Progenitor cell of endocrine pancreas (in vitro differentiated cells): Measurements from ENCODE around the gene MACROD1. TPM values are rescaled to one million over a fixed set of nuclear protein-coding genes. Genes with fewer than 3 reads are reported as not detected.
A peak's percentile ranks its signal among the peaks of the same experiment; 100 is the strongest.

Experiments used
- DNase-seq: peaks from one replicate; pipeline ENCODE4 v3.0.0; 2021; ENCODE audit warnings: low spot score; ENCODE audit not compliant: unreplicated experiment
- H3K27ac Mint-ChIP-seq: 2 replicates; pipeline ENCODE4 v1.8.0; 2021; ENCODE audit warnings: mild to moderate bottlenecking, moderate library complexity, mixed read lengths
- H3K27me3 Mint-ChIP-seq: 2 replicates; pipeline ENCODE4 v1.8.0; 2021; ENCODE audit warnings: mixed read lengths
- H3K36me3 Mint-ChIP-seq: 2 replicates; pipeline ENCODE4 v1.8.0; 2022; ENCODE audit warnings: mixed read lengths; ENCODE audit not compliant: insufficient read depth
- H3K4me1 Mint-ChIP-seq: 2 replicates; pipeline ENCODE4 v1.8.0; 2021; ENCODE audit warnings: low read depth, mixed read lengths
- H3K4me3 Mint-ChIP-seq: 2 replicates; pipeline ENCODE4 v1.8.0; 2021; ENCODE audit warnings: low read depth, mild to moderate bottlenecking, moderate library complexity, mixed read lengths
- H3K9me3 Mint-ChIP-seq: 2 replicates; pipeline ENCODE4 v1.8.0; 2021; ENCODE audit warnings: low read depth, mixed read lengths
- total RNA-seq: library from RNA; stranded (reverse); gene quantifications from 2 replicates; pipeline ENCODE4 v1.2.1, GENCODE V29; 2021
- TF ChIP-seq, protein P1 (sequence below): fragments of 200-600 bp; sonication (generic); IDR thresholded peaks from one replicate; pipeline ENCODE4 v1.5.0; 2021; ENCODE audit warnings: antibody characterized with exemption, mild to moderate bottlenecking; ENCODE audit not compliant: unreplicated experiment

The MACROD1 gene
- total RNA-seq, 1 donor from 2014 or later: 28.0 TPM

DNA sequence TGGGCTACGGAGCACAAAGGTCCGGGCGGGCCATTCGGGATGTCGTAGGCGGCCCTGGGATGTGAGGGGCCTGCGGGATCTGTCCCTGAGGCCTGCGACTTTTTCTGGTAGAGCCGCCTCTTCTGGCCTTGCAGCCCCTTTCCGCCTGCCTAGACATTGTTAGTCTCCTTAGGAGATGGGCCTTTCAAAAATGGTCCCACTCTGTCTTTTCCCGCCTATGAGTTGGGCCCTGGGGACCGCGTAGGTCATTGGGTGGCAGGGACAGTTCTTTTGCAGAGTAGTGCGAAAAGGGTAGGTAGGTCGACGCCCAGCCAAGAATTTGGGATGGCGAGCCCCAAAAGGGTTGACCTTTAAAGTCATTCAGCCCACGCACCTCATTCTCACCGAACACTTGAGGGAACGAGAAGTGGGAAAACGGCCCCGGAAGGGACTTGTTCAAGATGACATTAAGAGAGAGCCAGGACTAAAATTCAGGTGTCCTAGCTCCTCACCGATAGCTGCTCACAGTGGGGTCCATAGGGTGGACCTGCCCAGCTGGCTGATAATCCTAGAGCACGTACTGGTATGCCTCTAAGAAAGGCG is 178.9 kb downstream of the MACROD1 start:
- Mint-ChIP-seq H3K9me3 (no peaks in the 10 kb centered on the region), H3K36me3 (peaks cover 18% of the 10 kb centered on the region), H3K27me3 (no peaks in the 10 kb centered on the region), H3K27ac (peak overlapping the region; percentile 90), H3K4me1 (peaks cover 18% of the 10 kb centered on the region), H3K4me3 (peak overlapping the region; percentile 78)
- TF ChIP-seq, protein P1, sequence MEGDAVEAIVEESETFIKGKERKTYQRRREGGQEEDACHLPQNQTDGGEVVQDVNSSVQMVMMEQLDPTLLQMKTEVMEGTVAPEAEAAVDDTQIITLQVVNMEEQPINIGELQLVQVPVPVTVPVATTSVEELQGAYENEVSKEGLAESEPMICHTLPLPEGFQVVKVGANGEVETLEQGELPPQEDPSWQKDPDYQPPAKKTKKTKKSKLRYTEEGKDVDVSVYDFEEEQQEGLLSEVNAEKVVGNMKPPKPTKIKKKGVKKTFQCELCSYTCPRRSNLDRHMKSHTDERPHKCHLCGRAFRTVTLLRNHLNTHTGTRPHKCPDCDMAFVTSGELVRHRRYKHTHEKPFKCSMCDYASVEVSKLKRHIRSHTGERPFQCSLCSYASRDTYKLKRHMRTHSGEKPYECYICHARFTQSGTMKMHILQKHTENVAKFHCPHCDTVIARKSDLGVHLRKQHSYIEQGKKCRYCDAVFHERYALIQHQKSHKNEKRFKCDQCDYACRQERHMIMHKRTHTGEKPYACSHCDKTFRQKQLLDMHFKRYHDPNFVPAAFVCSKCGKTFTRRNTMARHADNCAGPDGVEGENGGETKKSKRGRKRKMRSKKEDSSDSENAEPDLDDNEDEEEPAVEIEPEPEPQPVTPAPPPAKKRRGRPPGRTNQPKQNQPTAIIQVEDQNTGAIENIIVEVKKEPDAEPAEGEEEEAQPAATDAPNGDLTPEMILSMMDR: no peak
- no peak for DNase-seq

DNA sequence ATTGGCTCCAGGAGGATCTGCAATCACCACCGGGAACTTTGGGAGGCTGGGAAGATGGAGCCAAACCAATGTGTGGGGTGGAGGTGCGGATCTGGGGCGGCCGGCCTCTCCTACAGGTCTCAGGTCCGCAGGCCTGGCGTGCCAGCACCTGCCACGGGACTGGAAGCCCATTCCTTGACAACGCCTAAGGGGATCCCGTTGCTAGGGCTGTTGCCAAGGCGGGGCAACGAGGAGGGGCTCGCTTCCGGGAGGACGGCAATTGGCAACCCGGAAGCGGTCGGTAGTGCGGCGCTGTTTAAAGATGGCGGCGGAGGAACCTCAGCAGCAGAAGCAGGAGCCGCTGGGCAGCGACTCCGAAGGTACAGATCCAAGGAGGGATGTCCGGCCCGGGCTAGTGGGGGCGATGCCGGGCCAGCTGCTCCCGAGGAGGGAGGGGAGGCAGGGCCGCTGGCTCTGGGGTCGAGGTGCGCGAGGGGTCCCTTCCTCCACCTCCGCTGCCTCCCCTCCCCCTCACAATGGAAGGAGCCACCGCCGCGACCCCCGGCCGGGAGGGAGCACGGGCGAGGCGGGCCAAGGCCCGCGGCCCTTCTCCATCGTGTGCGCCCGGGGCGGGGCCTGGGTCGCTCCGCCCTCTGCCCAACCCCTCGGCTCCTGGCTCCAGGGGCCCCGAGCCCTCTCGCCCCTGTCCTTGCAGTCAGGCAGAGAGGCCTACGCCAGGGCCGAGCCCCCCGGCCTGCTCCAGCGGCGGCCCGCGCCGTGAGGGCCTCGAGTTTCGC is 179.6 kb downstream of the MACROD1 start, which contains the start of gene OTUB1:
TSS of gene OTUB1 (plus strand) at position 283 of the 776 bp plus-strand sequence. CDS start at position 302, 19 bp downstream.
- Mint-ChIP-seq H3K27ac (peak within 1 kb of the TSS; percentile 97), H3K27me3 (no peaks in the 10 kb centered on the region), H3K36me3 (peaks cover 13% of the 10 kb centered on the region), H3K4me1 (peaks cover 18% of the 10 kb centered on the region), H3K4me3 (peak within 1 kb of the TSS; percentile 98), H3K9me3 (no peaks in the 10 kb centered on the region)
- peak; percentile 89 for DNase-seq
- TF ChIP-seq, protein P1: no peak

DNA sequence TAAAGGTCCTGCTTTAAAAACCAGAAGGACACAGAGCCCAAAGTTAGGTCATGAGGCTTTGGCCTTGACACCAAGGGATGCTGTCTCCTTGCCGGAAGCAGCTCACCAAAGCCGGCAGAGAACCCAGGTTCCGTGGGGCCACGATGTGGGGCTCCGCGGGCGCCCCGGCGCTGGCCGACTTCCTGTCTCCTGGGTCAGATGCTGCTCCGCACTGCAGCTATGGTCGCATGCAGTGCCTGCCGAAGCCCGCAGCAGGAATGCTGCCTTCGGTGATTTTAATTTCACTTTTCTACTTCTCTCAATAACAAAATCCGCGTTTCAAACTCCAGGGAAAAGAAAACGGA is 180.1 kb downstream of the MACROD1 start:
- Mint-ChIP-seq H3K4me1 (peaks cover 18% of the 10 kb centered on the region), H3K27ac (peak overlapping the region; percentile 97), H3K27me3 (no peaks in the 10 kb centered on the region), H3K36me3 (peaks cover 10% of the 10 kb centered on the region), H3K4me3 (peak overlapping the region; percentile 98), H3K9me3 (no peaks in the 10 kb centered on the region)
- DNase-seq: no peak
- TF ChIP-seq, protein P1: no peak

DNA sequence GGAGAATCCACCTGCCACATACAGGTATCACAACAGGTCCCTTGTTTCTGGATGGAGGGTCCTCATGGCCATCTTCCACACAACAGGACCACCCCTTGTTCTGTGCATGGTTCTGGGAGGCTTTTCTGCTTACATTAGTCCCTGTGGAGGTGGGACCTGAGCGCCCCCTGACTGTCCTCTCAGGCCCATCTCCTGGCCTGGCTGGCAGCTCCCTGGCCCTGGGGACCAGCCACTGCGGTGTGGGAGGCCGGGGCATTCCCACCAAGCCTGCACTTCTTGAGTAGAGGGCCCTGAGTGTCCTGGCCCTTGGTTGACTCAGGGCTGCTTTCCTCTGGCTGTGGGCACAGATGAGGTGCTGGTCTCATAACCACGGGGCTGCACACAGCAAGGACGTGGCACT is 186.5 kb downstream of the MACROD1 start:
- no peak overlapping the region for H3K4me3 Mint-ChIP-seq
- H3K27ac Mint-ChIP-seq: no peak overlapping the region

DNA sequence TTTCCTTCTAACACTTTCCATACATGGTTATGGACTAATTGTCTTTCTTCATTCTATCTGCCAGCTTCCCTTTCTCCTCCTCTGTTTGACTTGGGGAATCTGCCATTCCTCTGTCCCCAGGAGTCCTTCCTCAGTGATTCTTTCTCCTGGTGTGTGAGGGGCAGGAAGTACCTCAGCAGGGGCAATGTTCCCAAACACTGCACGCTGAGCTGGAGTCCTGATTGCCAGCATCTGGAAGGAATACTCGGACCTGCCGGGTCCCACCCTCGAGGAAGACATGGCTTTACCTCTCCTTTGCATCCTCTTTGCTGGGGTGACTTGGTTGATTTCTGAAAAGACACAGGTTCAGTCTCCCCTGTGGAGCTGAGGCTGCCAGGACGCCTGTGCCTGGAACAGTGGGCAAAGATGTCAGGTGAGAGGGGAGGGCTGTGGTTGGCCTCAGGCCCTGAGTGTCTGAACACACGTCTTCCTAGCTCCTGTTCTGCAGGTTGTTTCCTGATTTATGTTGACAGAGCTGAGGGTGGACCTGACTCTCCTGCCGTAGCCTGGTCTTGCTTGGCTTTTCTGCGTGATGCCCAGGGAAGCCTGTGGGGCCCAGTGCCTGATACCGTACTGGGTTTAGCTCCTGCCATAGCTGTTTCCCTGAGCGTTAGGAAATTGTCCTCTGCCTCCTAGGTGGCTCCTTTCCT is 187.2 kb downstream of the MACROD1 start:
- no peak overlapping the region for H3K4me3 Mint-ChIP-seq

More for the DNA sequence above, 186.5 kb downstream of the MACROD1 start:
- Mint-ChIP-seq H3K27me3 (no peaks in the 10 kb centered on the region), H3K36me3 (peaks cover 1% of the 10 kb centered on the region), H3K4me1 (peaks cover 12% of the 10 kb centered on the region), H3K9me3 (no peaks in the 10 kb centered on the region)
- TF ChIP-seq, protein P1: no peak
- DNase-seq: no peak

More for the DNA sequence above, 187.2 kb downstream of the MACROD1 start:
- H3K9me3 Mint-ChIP-seq: no peaks in the 10 kb centered on the region
- H3K4me1 Mint-ChIP-seq: peaks cover 15% of the 10 kb centered on the region
- no peak overlapping the region for H3K27ac Mint-ChIP-seq
- TF ChIP-seq, protein P1: no peak
- H3K36me3 Mint-ChIP-seq: peaks cover 1% of the 10 kb centered on the region
- no peaks in the 10 kb centered on the region for H3K27me3 Mint-ChIP-seq
- no peak for DNase-seq
